NT2/D1 (cell line): ENCODE measurements around the gene UNC13C.

ENCODE experiments used
- DNase-seq: peaks from one replicate; pipeline ENCODE4 v3.0.0-alpha.2; 2011; ENCODE audit warnings: low read depth, low spot score
- H3K27me3 ChIP-seq: 2 replicates; pipeline ENCODE4 v1.6.0; 2011; ENCODE audit warnings: mild to moderate bottlenecking; ENCODE audit not compliant: insufficient read length, insufficient read depth
- H3K36me3 ChIP-seq: 2 replicates; pipeline ENCODE4 v1.6.1; 2011; ENCODE audit warnings: mild to moderate bottlenecking, low read length, mixed read lengths; ENCODE audit not compliant: insufficient read depth, insufficient read length
- H3K4me1 ChIP-seq: 2 replicates; pipeline ENCODE4 v1.5.1; 2011; ENCODE audit not compliant: insufficient read depth, insufficient read length
- H3K4me3 ChIP-seq: 2 replicates; pipeline ENCODE4 v1.5.1; 2011; ENCODE audit warnings: low read depth; ENCODE audit not compliant: insufficient read length
- H3K9ac ChIP-seq: 2 replicates; pipeline ENCODE4 v1.6.0; 2011; ENCODE audit warnings: low read depth; ENCODE audit not compliant: insufficient read length
- H3K9me3 ChIP-seq: 2 replicates; pipeline ENCODE4 v1.5.1; 2011; ENCODE audit warnings: mild to moderate bottlenecking, low read length; ENCODE audit not compliant: insufficient read depth
- SUZ12 ChIP-seq: IDR thresholded peaks from 2 replicates; pipeline ENCODE4 v1.6.1; 2011; ENCODE audit not compliant: insufficient read length, insufficient read depth; ENCODE audit errors: extremely low read depth
- YY1 ChIP-seq: IDR thresholded peaks from 2 replicates; pipeline ENCODE4 v1.6.1; 2011; ENCODE audit not compliant: insufficient read length, insufficient read depth
- ZNF274 ChIP-seq: IDR thresholded peaks from 2 replicates; pipeline ENCODE4 v1.6.1; 2011; ENCODE audit warnings: mild to moderate bottlenecking, low read depth, low read length

Gene UNC13C

DNA sequence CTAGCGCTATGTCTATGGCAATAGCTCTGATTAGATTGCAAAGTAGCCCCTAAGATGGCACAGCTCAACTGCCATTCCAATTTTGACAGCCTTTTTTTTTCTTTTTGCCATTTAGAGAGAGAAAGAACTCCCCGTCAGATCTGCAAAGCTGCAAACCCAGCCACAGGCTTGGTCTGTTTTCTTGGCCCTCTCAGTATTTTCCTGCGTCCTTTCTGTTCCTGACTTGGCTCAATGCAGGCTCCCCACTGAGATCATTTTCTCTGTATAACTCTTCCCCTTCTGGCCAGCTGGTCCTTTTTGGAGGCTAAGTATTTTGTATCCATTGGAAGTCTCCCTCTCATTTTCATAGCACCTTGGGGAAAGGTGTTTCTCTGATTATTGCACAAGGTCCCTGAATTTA is 386.7 kb downstream of the UNC13C start:
- Histone ChIP-seq H3K9ac (no peak overlapping the region), H3K4me1 (no peaks in the 10 kb centered on the region), H3K9me3 (peaks cover 8% of the 10 kb centered on the region; the same call in 1 of the 2 replicates), H3K36me3 (no peaks in the 10 kb centered on the region), H3K4me3 (no peak overlapping the region), H3K27me3 (no peaks in the 10 kb centered on the region)
- no peak for TF ChIP-seq YY1
- TF ChIP-seq ZNF274: no peak
- DNase-seq: no peak

DNA sequence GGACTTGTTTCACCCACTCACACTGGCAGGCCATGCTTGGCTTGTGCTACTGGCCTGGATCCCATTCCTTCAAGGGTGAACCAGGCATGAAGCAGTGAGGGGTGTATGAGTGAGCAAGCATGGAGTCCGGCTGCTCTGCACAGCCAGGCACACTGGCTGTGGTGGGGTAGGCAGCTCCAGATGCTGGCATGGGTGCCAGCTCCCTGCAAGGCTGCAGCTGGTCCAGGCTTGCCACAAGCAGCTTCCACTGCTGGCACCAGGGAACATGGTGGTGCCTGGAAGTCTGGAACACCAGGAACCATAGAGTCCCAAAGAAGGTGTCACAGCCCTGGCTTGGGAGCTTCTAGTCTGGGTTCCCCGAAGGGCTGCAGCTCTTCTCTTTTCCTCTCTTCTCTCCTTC is 395.1 kb downstream of the UNC13C start:
- H3K9ac ChIP-seq: no peak overlapping the region
- no peaks in the 10 kb centered on the region for H3K36me3 ChIP-seq
- H3K4me1 ChIP-seq: no peaks in the 10 kb centered on the region
- DNase-seq: no peak
- no peaks in the 10 kb centered on the region for H3K27me3 ChIP-seq
- no peak overlapping the region for H3K4me3 ChIP-seq
- TF ChIP-seq SUZ12 (no peak), ZNF274 (no peak), YY1 (no peak)
- H3K9me3 ChIP-seq: peaks cover 16% of the 10 kb centered on the region; the same call in 1 of the 2 replicates

DNA sequence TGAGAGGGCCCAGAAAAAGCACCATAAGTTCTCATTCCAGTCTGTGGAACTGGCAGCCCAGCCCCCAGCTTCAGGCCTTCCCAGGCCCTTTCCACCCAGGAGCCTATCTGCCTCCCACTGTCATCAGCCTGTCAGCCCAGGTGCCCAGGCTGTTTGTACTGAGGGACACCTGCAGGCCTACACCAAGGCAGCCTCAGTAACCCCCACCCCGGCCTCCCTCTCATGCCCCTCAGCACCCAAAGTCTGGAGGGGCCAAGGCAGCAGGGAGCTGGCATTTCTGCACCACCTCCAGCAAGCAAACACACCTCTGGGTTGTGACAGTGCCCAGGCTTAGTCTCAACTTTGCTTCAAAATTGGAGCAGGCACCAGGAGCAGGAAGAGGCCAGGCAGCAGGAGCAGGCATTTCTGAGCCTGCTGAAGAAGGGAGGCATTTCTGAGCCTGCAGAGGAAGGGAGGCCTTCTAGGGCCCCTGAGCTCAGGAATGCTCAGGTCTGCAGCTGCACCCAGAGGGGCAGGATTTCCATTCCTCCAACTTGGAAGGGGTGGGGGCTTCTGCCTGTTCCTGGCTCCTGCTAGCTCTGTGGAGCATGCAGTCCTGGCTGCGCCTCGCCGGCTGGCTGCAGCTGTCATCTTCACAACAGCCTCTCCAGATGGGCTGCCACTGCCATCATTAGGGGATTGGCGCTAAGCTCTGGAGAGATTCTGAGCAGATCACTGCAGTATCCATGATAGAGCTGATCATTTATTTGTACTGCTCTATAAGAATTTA is 396.1 kb downstream of the UNC13C start:
- TF ChIP-seq ZNF274 (no peak), YY1 (no peak), SUZ12 (no peak)
- Histone ChIP-seq H3K9me3 (peaks cover 16% of the 10 kb centered on the region; the same call in 1 of the 2 replicates), H3K9ac (no peak overlapping the region), H3K4me1 (no peaks in the 10 kb centered on the region), H3K36me3 (no peaks in the 10 kb centered on the region), H3K27me3 (no peaks in the 10 kb centered on the region), H3K4me3 (no peak overlapping the region)
- DNase-seq: no peak

DNA sequence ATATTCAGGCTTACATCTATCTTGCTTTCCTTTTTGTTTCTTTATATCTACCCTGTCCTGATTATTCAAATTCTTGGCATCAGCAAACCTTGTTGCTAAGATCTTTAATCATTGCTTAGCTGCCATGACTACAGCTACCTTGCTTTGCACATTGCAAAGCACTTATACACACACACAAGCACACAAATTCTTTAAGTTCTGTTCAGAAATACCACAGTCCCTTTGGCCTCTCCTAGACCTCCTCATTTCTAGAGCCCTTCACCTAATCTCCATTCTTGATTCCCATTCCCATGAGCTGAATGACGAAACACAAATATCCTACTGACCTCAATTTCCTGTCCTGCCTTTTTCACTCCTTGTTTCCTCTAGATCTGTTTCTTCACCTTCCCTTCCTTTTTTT is 409.6 kb downstream of the UNC13C start:
- H3K4me3 ChIP-seq: no peak overlapping the region
- no peak for TF ChIP-seq YY1
- TF ChIP-seq SUZ12: no peak
- TF ChIP-seq ZNF274: no peak
- no peaks in the 10 kb centered on the region for H3K9me3 ChIP-seq
- H3K36me3 ChIP-seq: no peaks in the 10 kb centered on the region
- no peaks in the 10 kb centered on the region for H3K27me3 ChIP-seq
- H3K9ac ChIP-seq: no peak overlapping the region
- no peaks in the 10 kb centered on the region for H3K4me1 ChIP-seq
- no peak for DNase-seq

DNA sequence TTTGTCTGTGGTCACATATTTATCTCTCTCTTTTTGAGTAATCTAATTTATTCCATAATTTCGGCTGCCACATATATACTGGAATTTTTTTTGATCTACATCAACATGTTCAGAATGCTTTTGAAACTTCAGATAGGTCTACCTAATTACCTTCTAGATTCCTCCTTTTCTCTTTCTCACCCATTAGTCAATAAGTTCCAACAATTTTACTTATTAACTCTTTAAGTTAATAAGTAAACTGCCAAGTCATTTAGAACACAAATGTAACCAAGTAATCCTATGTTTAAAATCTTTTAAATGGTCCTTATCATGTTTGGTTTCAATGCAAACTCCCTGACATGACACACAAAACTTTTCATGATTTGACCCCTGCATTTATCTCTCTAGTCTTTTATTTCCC is 410.5 kb downstream of the UNC13C start:
- TF ChIP-seq SUZ12: no peak
- no peak for TF ChIP-seq YY1
- no peak for TF ChIP-seq ZNF274
- no peaks in the 10 kb centered on the region for H3K9me3 ChIP-seq
- DNase-seq: no peak
- H3K27me3 ChIP-seq: no peaks in the 10 kb centered on the region
- H3K4me3 ChIP-seq: no peak overlapping the region
- no peaks in the 10 kb centered on the region for H3K4me1 ChIP-seq
- no peak overlapping the region for H3K9ac ChIP-seq
- no peaks in the 10 kb centered on the region for H3K36me3 ChIP-seq

DNA sequence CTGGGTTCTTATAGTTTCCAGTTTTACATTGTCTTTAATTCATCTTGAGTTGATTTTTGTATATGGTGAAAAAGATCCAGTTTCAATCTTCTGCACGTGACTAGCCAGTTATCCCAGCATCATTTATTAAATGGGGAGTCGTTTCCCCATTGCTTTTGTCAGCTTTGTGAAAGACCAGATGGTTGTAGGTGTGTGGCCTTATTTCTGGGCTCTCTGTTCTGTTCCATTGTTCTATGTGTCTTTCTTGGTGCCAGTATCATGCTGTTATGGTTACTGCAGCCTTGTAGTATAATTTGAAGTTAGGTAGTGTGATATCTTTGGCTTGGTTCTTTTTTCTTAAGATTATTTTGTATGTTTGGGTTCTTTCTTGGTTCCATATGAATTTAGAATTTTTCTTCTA is 432.2 kb downstream of the UNC13C start:
- H3K4me3 ChIP-seq: no peak overlapping the region
- no peaks in the 10 kb centered on the region for H3K4me1 ChIP-seq
- TF ChIP-seq YY1 (no peak), ZNF274 (no peak), SUZ12 (no peak)
- no peak overlapping the region for H3K9ac ChIP-seq
- H3K36me3 ChIP-seq: no peaks in the 10 kb centered on the region
- DNase-seq: no peak
- H3K27me3 ChIP-seq: no peaks in the 10 kb centered on the region
- no peaks in the 10 kb centered on the region for H3K9me3 ChIP-seq

DNA sequence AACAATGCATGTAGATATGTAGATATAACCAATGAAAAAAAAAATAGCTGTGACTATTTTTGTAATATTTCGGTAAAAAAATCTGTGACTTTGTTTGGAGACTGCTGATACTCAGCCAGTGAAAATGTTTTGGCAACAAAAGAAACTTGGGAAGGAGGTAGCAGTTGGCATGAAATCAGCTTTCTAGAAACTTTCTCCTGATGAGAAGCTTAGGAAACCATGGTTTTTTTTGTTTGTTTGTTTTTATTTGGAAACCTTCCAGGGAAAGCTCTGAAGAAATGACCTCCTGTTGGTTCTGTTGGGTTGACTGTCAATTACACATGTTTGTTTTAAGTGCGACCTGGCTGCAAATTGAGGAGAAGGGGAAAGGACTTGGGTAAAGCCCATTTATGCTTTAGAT is 445.9 kb downstream of the UNC13C start:
- Histone ChIP-seq H3K9me3 (no peaks in the 10 kb centered on the region), H3K36me3 (no peaks in the 10 kb centered on the region), H3K4me3 (no peak overlapping the region), H3K27me3 (no peaks in the 10 kb centered on the region), H3K4me1 (no peaks in the 10 kb centered on the region), H3K9ac (no peak overlapping the region)
- TF ChIP-seq ZNF274 (no peak), YY1 (no peak), SUZ12 (no peak)
- DNase-seq: no peak
